T-helper 9 cell (primary cell): ENCODE data around the gene MAGI2.

ENCODE experiments used
- DNase-seq: peaks from one replicate; pipeline ENCODE4 v3.0.0-alpha.2; 2020

The MAGI2 gene

GRCh38 chr7:79241288-79242060, 212.0 kb downstream of the MAGI2 start:
- DNase-seq, result no peak

- no peak for DNase-seq
Observed at GRCh38 chr7:79240413-79240812, 213.1 kb downstream of the MAGI2 start.

GRCh38 chr7:79236352-79237028, 217.0 kb downstream of the MAGI2 start:
- DNase-seq, result no peak

GRCh38 chr7:79227044-79227443, 226.4 kb downstream of the MAGI2 start:
- no peak for DNase-seq

- no peak for DNase-seq
Observed at GRCh38 chr7:79221211-79221610, 232.3 kb downstream of the MAGI2 start.

- no peak for DNase-seq
Observed at GRCh38 chr7:79217976-79218626, 235.4 kb downstream of the MAGI2 start.

GRCh38 chr7:79217468-79217867, 236.0 kb downstream of the MAGI2 start:
- no peak for DNase-seq

GRCh38 chr7:79216236-79216635, 237.2 kb downstream of the MAGI2 start:
- no peak for DNase-seq

GRCh38 chr7:79212334-79212733, 241.1 kb downstream of the MAGI2 start:
- DNase-seq, result no peak

- DNase-seq, result no peak
Observed at GRCh38 chr7:79211724-79212123, 241.7 kb downstream of the MAGI2 start.

GRCh38 chr7:79199961-79200360, 253.5 kb downstream of the MAGI2 start:
- no peak for DNase-seq

GRCh38 chr7:79199266-79199665, 254.2 kb downstream of the MAGI2 start:
- no peak for DNase-seq

GRCh38 chr7:79185605-79186004, 267.9 kb downstream of the MAGI2 start:
- DNase-seq, result no peak

- DNase-seq, result no peak
Observed at GRCh38 chr7:79182283-79182682, 271.2 kb downstream of the MAGI2 start.

GRCh38 chr7:79180533-79180932, 272.9 kb downstream of the MAGI2 start:
- DNase-seq, result no peak

- DNase-seq, result no peak
Observed at GRCh38 chr7:79176859-79177477, 276.5 kb downstream of the MAGI2 start.

- no peak for DNase-seq
Observed at GRCh38 chr7:79175374-79175773, 278.1 kb downstream of the MAGI2 start.

GRCh38 chr7:79165225-79165624, 288.2 kb downstream of the MAGI2 start:
- DNase-seq, result no peak

GRCh38 chr7:79159040-79159664, 294.3 kb downstream of the MAGI2 start:
- no peak for DNase-seq

GRCh38 chr7:79157281-79157680, 296.2 kb downstream of the MAGI2 start:
- DNase-seq, result no peak

- no peak for DNase-seq
Observed at GRCh38 chr7:79149831-79150230, 303.6 kb downstream of the MAGI2 start.

GRCh38 chr7:79142706-79143105, 310.8 kb downstream of the MAGI2 start:
- no peak for DNase-seq

- no peak for DNase-seq
Observed at GRCh38 chr7:79141252-79141651, 312.2 kb downstream of the MAGI2 start.
